ENCODE measurements around the gene ARL3.

GRCh38 chr10:102705531-102705930, 8.7 kb downstream of the ARL3 start:
- TF ChIP-seq ZNF274 (IDR thresholded peaks at IDR 0.05; ENCODE audit: low read depth, low read length), result no peak
- TF ChIP-seq YY1 (IDR thresholded peaks at IDR 0.05; ENCODE audit: insufficient read depth, insufficient read length), result no peak
- no peak for TF ChIP-seq SUZ12 (IDR thresholded peaks at IDR 0.05; ENCODE audit: extremely low read depth, insufficient read depth, insufficient read length)

All from NT2/D1 (cell line).